Retinal pigment epithelial cell (primary cell): ENCODE data around the gene FBXO46.

ENCODE experiments used
- DNase-seq: peaks from one replicate; pipeline ENCODE4 v3.0.0-alpha.2; 2010; ENCODE audit warnings: low read depth
- H3K4me3 ChIP-seq: 2 replicates; pipeline ENCODE4 v1.5.1; 2011; ENCODE audit warnings: mild to moderate bottlenecking, low read length, control low read depth, moderate library complexity
- TF ChIP-seq, protein P1 (sequence below): conservative IDR thresholded peaks from 2 replicates; pipeline ENCODE4 v1.5.1; 2011; ENCODE audit warnings: low read depth, low read length, control low read depth, inconsistent platforms

The FBXO46 gene

DNA sequence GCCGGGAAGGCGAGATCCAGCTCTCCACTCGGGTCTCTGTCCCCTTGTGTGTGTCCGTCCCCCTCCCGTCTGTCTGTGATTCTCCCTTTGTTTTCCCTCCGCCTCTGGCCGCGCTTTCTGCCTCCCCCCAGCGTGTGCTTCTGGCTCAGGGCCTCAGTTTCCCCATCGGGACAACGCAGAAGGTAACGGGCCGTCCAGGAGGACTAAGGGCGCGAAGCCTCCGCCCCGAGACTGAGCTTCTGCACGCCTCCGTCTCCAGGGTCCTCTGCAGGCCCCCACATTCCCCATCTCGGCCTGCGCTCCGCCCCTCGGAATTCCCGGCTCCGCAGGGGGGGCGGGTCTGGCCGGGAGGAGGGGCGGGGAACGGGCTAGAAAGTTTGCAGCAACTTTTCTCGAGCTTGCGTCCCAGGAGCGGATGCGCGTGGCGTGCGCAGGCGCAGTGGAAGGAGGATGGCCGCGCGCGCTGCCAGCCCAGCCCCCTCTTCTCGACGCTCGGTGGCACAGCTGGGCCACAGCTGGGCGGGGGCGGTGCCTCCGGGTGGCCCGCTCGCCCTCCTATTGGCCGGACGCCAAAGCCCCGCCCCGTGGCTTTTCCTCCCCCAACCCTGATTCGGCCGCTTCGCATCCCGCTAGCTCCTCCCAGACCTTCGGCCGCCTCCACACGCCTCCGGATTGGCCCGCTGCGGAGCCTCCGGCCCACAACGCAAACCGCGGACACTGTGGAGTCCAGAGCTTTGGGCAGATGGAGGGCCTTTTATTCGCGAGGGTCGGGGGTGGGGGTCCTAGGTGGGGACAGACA lies 38.5 kb upstream of the FBXO46 start, which contains the start of gene SIX5:
SIX5 (minus strand) TSS at position 269 of the 799 bp plus-strand sequence. CDS start 408 bp downstream, outside the sequence.
- TF ChIP-seq, protein P1, sequence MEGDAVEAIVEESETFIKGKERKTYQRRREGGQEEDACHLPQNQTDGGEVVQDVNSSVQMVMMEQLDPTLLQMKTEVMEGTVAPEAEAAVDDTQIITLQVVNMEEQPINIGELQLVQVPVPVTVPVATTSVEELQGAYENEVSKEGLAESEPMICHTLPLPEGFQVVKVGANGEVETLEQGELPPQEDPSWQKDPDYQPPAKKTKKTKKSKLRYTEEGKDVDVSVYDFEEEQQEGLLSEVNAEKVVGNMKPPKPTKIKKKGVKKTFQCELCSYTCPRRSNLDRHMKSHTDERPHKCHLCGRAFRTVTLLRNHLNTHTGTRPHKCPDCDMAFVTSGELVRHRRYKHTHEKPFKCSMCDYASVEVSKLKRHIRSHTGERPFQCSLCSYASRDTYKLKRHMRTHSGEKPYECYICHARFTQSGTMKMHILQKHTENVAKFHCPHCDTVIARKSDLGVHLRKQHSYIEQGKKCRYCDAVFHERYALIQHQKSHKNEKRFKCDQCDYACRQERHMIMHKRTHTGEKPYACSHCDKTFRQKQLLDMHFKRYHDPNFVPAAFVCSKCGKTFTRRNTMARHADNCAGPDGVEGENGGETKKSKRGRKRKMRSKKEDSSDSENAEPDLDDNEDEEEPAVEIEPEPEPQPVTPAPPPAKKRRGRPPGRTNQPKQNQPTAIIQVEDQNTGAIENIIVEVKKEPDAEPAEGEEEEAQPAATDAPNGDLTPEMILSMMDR = no peak
- DNase-seq = peak; percentile 80
- H3K4me3 ChIP-seq = peak within 1 kb of the TSS; percentile 77

DNA sequence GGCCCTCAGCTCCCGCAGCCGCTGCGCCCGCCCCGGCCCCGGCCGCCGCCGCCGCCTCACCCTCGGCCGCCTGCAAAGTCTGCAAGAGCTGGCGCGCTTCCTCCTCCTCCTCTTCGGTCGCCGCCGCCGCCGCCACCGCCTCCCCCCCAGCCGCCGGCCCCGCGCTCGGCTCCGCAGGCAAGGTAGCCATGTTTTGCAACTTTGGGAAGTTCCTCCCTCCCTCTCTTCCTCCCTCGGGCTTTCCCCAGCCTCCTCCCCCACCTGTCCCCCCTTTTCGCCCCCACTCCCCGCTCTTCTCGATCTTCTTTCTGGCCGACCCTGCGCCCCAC lies 37.9 kb upstream of the FBXO46 start:
- peak overlapping the region; percentile 77 for H3K4me3 ChIP-seq
- DNase-seq = no peak
- TF ChIP-seq, protein P1 = no peak

DNA sequence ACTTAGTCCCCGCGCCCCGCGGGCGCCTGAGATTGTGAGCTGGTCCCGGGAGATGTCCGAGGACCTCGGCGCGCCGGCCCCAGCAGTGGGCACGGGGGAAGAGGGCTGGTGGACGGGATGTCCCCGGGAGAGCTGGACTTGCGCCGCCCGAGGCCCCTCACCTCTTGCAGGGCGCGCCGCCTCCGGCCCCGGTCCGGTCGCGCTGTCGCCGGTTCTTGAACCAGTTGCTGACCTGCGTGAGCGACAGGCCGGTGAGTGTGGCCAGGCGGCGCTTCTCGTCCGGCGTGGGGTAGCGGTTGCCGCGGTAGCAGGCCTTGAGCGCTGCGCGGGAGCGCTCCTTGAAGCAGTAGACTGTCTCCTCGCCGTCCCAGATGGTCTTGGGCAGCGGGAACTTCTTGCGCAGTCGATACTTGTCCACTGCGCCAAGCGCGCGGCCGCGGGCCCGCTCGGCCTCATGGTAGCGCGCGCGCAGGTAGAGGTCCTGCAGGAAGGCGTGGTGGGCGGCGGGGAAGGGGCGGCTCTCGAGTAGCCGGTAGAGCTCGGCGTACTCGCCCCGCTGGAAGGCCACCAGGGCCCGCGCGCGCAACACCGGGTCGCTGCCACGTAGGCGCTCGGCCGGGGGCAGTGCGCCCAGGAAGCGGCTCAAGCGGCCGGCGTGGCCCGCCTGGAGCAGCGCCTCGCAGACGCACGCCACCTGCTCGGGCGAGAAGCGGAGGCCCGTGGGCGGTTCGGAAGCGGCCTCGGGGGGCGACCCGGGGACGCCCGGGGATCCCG lies 37.4 kb upstream of the FBXO46 start:
- TF ChIP-seq, protein P1 = no peak
- peak overlapping the region; percentile 77 for H3K4me3 ChIP-seq
- DNase-seq = no peak

DNA sequence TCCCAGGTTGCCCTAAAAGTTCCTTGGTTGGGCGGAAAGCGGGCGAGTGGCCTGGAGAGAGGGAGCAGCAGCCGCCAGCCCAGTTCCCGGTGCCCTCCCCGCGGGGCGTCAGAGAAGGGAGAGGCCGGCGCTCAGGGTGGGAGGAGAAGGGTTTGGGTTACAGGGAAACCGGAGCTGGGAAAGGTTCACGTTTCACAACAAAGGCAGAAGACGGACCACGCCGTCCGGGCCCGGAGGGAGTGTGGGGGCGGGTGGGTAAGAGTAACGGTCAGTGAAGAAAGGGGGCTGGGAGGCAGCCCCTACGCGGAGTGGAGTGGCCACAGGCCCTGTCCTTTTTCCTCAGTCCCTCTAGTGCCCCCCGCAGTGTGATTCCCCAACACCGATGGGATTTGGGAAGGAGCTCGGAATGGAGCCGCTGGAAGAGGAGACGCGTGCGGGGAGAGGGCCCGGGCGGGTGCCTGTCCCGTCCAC lies 36.7 kb upstream of the FBXO46 start:
- TF ChIP-seq, protein P1 = no peak
- H3K4me3 ChIP-seq = peak overlapping the region; percentile 77
- peak; percentile 27 for DNase-seq

DNA sequence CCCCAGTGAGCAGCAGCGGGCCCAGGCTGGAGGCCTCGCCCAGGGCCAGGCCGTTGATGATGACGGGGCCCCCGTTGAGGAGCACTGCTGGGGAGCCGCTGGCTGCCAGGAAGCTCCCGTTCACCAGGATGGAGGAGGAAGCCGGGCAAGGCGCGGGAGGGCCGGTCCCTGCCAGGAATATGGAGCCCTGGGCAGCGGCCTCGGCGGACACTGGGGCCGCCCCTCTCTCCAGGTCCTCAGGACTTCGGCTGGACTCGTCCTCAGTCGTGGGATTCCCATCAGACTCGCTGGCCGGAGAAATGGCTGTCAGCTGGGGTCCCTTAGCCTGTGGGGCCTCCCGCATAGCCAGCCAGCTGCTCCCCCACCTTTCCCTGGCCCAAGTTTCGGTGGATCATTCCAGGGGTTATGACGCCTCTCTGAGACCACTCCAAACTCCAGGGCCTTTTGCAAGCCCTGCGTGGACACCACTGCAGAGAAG lies 36.2 kb upstream of the FBXO46 start:
- DNase-seq = no peak
- H3K4me3 ChIP-seq = peak overlapping the region; percentile 77
- TF ChIP-seq, protein P1 = no peak

DNA sequence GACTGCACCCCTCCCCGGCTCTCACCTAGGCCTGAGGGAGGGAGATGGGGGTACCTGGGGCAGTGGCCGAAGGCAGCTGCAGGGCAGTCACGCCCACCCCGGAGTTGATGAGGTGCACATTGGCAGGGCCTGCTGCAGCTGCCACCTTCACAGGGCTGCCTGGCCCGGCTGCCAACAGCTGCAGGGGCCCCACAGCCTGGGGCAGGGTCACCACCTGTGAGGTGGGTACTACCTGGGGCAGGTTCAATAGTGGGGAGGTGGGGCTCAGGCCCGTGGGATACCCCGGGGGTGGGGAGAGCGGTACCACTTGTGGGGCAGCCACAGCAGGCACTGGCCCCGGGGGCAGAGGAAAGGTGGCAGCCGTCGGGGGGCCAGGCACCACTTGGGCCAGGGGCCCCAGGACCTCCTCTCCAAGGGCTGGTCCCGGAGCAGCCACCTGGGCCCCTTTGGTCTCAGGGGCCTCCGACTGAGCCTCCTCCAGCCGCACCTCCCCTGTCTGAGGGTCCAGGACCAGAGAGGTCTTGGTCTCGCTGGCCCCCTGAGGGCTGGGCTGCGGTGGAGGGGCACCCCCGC lies 35.7 kb upstream of the FBXO46 start:
- H3K4me3 ChIP-seq = no peak overlapping the region
- TF ChIP-seq, protein P1 = no peak
- DNase-seq = no peak
